HG03558 (cell line): ENCODE results near the gene RAB31.

Experiments used
- ATAC-seq: cut with Tn5 transposase; IDR thresholded peaks from one replicate; pipeline ENCODE4 v1.9.1; 2021; ENCODE audit warnings: moderate number of reproducible peaks; ENCODE audit not compliant: unreplicated experiment; ENCODE audit errors: extremely low read depth

The RAB31 gene

GRCh38 chr18:9690418-9691188 lies 17.5 kb upstream of the RAB31 start:
- no peak for ATAC-seq

DNA sequence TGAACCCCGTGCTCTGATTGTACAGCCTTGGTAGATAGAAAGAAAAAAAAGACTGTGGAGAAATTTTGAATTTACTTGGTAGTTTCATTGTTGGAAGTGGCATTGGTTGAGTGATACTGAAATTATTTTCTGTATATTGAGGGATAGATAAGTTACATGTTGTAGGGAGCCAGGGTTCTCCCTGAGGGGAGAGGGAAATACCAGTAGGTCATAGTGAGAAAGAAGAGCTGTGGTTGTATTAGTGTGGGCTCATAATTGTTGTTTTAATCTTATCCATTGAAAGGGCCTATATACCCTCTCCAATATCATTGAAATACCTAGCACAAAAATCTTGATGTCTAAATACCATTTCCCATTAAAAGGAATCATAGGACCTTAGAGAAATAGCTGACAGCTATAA lies 16.9 kb upstream of the RAB31 start:
- no peak for ATAC-seq

- ATAC-seq = no peak
Observed at GRCh38 chr18:9694174-9694573, 13.9 kb upstream of the RAB31 start.

DNA sequence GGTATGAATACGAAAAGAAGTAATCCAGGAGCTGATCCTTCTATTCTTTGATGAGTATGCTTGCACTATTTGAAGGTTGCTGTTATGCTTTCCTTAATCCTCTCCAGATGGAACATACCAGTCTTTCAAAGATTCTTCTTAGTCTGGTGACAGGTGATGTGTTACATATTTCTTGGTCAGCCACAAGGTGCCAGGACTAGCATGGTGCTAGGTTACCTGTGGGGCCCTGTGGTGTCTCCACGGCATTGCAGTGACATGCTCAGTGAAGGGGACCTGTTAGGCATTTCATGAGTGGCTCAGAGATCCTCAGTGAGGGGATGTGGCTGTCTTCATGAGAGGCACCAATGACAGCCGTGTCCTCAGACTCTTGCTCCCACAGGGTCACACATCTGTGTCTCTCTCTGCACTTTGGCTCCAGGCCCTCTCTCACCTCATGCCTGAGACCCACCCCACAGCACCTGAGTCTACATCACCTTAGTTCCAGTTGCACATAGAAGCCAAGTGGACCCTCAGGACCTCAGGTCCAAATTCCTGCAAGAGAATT lies 13.1 kb upstream of the RAB31 start:
- no peak for ATAC-seq

DNA sequence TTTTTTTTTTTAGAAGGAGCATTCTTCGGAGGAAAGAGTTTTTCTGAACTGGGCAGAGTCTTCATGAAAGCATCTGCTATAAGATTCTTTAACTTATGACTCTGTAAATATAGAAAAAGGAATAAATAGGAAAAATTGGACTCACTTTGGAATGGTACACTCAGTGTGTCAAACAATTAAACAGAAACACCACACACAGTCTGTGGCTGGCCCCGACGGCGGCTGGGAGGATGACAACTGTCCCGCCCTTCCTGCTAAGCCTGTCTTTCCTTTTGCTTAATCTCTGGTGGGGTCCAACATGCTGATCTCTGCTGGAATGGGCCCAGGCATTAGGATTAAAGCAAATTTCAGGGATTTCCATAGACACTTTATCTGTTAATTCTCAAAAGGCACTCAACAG lies 12.5 kb upstream of the RAB31 start:
- ATAC-seq = no peak

GRCh38 chr18:9696112-9696511 lies 12.0 kb upstream of the RAB31 start:
- no peak for ATAC-seq

- ATAC-seq = no peak
Observed at GRCh38 chr18:9696701-9697100, 11.4 kb upstream of the RAB31 start.

GRCh38 chr18:9697121-9697520 lies 11.0 kb upstream of the RAB31 start:
- no peak for ATAC-seq

GRCh38 chr18:9698497-9698896 lies 9.6 kb upstream of the RAB31 start:
- no peak for ATAC-seq

- ATAC-seq = no peak
Observed at GRCh38 chr18:9700261-9700796, 7.8 kb upstream of the RAB31 start.

GRCh38 chr18:9701609-9702349 lies 6.3 kb upstream of the RAB31 start:
- no peak for ATAC-seq

DNA sequence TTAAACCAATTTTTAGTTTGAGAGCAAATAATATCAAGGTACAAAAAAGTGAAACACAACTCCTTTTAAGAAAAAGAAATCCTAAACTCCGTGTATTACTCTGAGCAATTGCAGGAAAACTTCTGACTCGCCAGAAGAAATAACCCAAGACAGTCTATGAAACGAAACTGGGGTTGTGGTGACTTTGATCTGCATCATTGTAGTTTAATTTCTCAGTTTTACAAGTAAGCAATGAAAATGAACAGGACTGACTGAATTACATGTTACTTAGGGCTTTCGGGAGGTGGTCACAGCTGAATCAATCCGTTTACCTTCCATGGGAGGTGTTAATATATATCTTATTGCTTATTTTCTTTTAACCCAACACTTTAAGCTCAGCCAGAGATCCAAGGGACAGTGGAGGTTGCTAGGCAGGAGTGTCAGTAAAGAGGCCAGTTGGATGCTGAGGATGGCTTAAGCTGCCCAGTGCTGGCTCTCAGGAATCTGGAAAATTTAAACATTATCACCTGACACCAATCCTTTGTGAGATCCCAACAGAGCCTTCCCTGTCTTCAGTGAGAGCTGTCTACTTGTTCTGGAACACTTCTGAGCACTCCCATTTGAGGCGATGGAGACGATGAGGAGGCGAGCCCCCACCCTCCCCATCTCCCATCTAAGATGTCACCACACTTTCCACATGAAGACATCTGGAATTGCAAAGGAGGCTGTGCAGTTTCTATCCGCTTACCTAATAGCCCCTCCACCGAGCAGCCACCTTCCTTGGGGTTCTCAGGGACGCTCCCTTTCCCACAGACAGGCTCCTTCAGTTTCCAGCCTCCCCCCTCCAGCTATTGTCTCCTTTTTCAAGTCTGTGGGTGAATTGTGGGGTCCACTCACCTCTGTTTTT lies 3.6 kb upstream of the RAB31 start:
- ATAC-seq = no peak

DNA sequence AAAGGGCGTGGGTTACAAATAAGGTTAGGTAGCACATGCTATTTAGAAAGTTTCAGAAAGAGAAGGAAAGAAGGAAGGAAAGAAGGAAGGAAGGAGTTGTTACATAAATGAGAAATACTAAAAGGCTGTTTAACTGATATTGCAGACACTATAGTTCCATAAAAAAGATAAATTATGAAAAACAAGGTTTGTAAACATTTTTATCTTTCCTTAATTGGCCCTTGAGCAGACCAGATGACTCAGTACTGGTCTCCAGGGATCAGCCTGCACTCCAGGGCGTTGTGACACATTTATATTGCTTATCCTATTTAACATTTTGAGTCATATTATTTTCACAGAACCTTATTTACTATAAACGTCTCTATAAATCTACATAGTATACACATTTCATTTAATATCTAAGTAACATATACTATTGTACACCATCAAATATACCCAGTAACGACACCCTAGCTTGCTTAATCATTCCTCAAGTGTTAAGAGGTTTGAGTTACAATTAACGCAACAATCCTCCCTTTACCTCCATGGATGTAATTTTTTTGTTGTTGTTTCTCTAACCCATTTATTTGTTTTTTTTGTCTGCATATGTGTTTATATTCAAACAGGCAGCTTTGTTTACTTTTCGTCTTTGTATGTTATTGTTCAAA lies 2.8 kb upstream of the RAB31 start:
- ATAC-seq = no peak

GRCh38 chr18:9706081-9706935 lies 1.8 kb upstream of the RAB31 start:
- ATAC-seq = no peak

DNA sequence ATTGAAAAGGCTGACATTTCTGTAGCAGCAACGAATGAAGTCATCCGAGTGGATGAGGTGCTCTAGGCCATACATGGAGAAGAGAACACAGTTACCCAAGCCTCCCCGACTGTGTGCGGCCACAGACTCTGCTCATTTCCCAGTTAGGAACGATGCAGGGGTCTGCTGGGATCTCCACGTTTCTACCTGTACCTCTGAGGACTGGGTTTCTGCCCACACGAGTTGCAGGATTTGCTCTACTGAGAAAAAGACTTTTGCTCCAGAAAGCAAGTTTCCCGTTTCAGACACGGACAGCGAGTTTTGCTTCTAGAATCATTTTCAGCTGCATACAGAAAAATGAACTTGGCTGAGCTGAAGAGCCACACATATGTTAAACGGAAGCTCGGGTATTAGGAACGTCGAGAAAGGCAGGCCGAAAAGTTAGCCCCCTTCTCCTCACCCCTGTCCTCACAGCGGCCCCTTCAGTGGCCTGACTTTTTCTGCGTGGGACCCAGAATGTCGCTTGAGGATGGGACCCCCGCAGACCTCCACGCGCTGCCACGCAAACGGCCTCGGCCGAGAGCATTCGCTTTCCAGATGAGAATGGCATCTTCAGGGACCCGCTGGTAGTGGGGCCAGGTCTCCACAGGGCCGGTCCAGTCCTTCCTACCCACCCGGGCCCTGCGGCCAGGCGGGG lies 582 bp upstream of the RAB31 start:
- no peak for ATAC-seq

DNA sequence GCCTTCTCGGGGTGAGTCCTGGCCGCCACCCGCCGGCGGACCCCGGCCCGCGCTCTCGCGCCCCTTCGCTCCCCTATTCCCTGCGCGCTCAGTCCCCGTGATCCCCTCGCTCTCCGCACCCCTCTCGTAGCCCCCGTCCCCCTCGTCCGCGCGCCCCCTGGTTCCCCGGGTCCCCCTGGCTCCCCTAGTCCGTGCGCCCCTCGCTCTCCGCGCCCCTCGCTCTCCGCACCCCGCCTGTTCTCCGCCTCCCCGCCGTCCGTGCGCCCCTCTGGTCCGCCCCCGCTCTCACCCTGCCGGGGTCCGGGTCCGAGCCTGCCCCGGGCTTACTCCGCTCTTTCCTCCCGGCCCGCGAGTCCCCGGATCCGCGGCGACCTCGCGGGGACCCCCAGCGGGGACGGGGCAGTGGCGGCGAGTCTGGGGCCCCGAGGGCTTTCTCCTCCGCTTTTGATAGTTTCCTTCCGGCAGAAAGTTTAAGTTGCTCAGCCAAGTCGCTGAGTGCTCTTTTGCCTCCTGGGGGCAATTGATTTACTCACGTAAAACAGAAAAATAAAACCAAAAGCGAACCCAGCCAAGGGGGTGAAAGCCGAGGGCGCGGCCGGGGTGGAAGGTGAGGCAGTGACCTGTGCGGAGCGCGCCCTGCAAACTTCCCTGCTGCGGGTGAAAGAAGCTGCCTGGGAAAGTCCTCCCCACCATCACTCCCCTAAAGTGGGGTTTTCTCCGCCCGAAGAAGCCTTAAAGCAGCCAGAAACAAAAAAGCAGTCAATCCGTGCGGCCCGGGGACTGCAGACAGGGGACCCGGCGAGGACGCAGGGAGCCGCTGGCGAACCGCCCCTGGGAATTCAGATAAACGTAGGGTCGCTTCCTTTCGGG lies 568 bp downstream of the RAB31 start:
- ATAC-seq = no peak

DNA sequence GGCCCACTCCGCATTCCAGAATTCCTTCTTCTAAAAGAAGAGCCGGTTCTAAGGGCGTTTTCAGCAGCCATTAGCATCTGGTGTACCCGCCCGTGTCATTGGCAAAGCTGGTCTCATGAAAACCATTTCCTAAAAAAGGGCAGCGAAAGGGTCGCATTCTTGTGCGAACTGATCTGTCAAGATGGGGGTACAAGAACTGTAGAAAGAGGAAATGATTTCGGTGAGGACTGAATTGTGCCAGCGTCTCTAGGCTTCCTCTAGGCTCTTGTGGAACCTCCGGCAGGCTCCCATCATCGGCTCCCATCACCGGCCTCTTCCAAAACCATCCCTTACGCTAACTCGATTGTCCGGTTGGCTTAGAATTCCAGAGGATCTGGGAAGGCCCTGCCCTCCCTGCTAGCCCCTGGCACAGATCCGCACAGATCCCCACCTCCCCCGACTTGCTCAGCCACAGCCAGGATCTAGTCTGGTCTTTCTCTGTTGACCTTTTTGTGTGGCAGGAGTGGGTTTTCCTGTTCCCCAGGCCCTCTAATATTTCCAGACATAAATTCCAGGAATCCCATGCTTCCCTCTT lies 1.3 kb downstream of the RAB31 start:
- ATAC-seq = no peak
